SU-DHL-6 (cell line): ENCODE measurements around the gene TATDN2.

Experiments
- EZH2phosphoT487 ChIP-seq: fragments of 200-600 bp; sonication (generic), shearing (Covaris generic); conservative IDR thresholded peaks from 2 replicates; pipeline ENCODE4 v1.6.1; 2018; ENCODE audit warnings: mild to moderate bottlenecking, antibody characterized with exemption, low read length, moderate library complexity, mixed read lengths
- TF ChIP-seq, protein P1 (sequence below): fragments of 200-600 bp; sonication (generic); IDR thresholded peaks from one replicate; pipeline ENCODE4 v1.5.1; 2017; ENCODE audit warnings: antibody characterized with exemption, mild to moderate bottlenecking, low read length, moderate library complexity; ENCODE audit not compliant: insufficient read depth, poor library complexity, severe bottlenecking

DNA sequence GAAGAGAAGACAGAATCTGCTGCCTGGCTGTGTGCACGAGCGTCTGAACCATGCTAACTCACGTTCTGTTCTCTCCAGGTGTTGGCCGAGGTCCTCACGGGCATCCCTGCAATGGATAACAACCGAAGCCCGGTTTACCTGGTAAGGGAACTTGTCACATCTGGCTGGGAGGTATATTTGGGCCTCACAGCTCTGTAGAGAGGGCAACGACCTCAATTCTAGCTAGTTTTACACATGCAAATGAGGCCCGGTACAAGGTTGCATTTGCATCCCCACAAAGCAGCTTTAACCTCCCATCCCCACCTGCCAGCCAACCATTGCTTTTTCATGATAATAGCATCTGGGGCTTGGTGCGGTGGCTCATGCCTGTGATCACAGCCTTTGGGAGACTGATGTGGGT, 22.0 kb upstream of the TATDN2 start:
- TF ChIP-seq, protein P1, sequence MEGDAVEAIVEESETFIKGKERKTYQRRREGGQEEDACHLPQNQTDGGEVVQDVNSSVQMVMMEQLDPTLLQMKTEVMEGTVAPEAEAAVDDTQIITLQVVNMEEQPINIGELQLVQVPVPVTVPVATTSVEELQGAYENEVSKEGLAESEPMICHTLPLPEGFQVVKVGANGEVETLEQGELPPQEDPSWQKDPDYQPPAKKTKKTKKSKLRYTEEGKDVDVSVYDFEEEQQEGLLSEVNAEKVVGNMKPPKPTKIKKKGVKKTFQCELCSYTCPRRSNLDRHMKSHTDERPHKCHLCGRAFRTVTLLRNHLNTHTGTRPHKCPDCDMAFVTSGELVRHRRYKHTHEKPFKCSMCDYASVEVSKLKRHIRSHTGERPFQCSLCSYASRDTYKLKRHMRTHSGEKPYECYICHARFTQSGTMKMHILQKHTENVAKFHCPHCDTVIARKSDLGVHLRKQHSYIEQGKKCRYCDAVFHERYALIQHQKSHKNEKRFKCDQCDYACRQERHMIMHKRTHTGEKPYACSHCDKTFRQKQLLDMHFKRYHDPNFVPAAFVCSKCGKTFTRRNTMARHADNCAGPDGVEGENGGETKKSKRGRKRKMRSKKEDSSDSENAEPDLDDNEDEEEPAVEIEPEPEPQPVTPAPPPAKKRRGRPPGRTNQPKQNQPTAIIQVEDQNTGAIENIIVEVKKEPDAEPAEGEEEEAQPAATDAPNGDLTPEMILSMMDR: no peak
- no peak for TF ChIP-seq EZH2phosphoT487
